Spleen (tissue), 11 donors: ENCODE results near the gene ARL11. TPM values are rescaled to one million over a fixed set of nuclear protein-coding genes. Genes with fewer than 3 reads are reported as not detected.
"Not testable (repeated sequence)": the region's sequence is repeated elsewhere in the genome, so short reads cannot be mapped to it uniquely, and the experiment has no call there.

Source experiments
- DNase-seq: peaks from one replicate; pipeline ENCODE4 v3.0.0-alpha.2; 2020
- H3K27ac ChIP-seq, 8 donors: fragments of 200-600 bp; sonication (generic) in 7 of 8; 1 replicate in 4 of 8; 2 replicates in 4 of 8; pipeline versions ENCODE4 v1.5.0 to v1.8.0; 2016 to 2021; ENCODE audit warnings: inconsistent platforms in 4 of 8, mild to moderate bottlenecking in 4 of 8, moderate library complexity in 1 of 8
- H3K27me3 ChIP-seq, 7 donors: fragments of 200-600 bp; sonication (generic) in 6 of 7; replicated peaks in 1 of 7; 1 replicate in 4 of 7; 2 replicates in 3 of 7; pipeline versions ENCODE4 v1.5.0 to v1.8.0; 2016 to 2021; ENCODE audit warnings: inconsistent platforms in 3 of 7, mild to moderate bottlenecking in 1 of 7
- H3K36me3 ChIP-seq, 6 donors: fragments of 200-600 bp; sonication (generic) in 5 of 6; 1 replicate in 4 of 6; 2 replicates in 2 of 6; pipeline versions ENCODE4 v1.5.0 to v1.8.0; 2016 to 2021; ENCODE audit warnings: inconsistent platforms in 2 of 6
- H3K4me1 ChIP-seq, 6 donors: fragments of 200-600 bp; sonication (generic) in 5 of 6; 1 replicate in 3 of 6; 2 replicates in 3 of 6; pipeline versions ENCODE4 v1.5.0 to v1.8.0; 2016 to 2021; ENCODE audit warnings: inconsistent platforms in 3 of 6
- H3K4me3 ChIP-seq, 8 donors: fragments of 200-600 bp; sonication (generic) in 7 of 8; 1 replicate in 4 of 8; 2 replicates in 4 of 8; pipeline versions ENCODE4 v1.5.0 to v1.8.0; 2016 to 2021; ENCODE audit warnings: inconsistent platforms in 4 of 8, mild to moderate bottlenecking in 4 of 8, moderate library complexity in 2 of 8
- H3K9me3 ChIP-seq, 8 donors: fragments of 200-600 bp; sonication (generic) in 7 of 8; 1 replicate in 4 of 8; 2 replicates in 4 of 8; pipeline versions ENCODE4 v1.5.0 to v1.8.0; 2016 to 2021; ENCODE audit warnings: inconsistent platforms in 4 of 8
- POLR2A ChIP-seq, 3 donors: fragments of 450-650 bp; IDR thresholded peaks; one replicate each; pipeline ENCODE4 v1.5.1; 2017; ENCODE audit warnings: antibody characterized with exemption in 3 of 3, mild to moderate bottlenecking in 1 of 3
- POLR2AphosphoS5 ChIP-seq, 3 donors: sonication (generic); formaldehyde crosslinking; IDR thresholded peaks; one replicate each; pipeline ENCODE4 v1.5.1; 2017; ENCODE audit warnings: antibody characterized with exemption in 3 of 3
- WGBS, 5 donors: extraction: QIAGEN DNeasy Blood & Tissue Kit in 3 of 5; methylation state at CpG; one replicate each; pipeline versions ENCODE4 v1.1.5 to v1.1.7; 2013 to 2018; 5-methylcytosine and 5-hydroxymethylcytosine counted together
- intact Hi-C: fragments of 100-400 bp; cut with DNase I; formaldehyde crosslinking; loops from one replicate; pipeline ENCODE4 v1.15.0; 2023; ENCODE audit warnings: low total_unique reads
- polyA plus RNA-seq, 3 donors: library from polyadenylated mRNA; stranded (reverse); fragments of 200-250 nt; gene quantifications; one replicate each; pipeline ENCODE4 v1.2.1, GENCODE V29; 2013
- total RNA-seq, 7 donors: library from RNA; depleted of rRNA in 3 of 7; stranded (reverse); fragments of >200 nt in 3 of 7; fragmentation: NEBNext Ultra II Directional in 4 of 7; extraction: Animal tissue kit (Norgen Biotek cat#: 25700) in 4 of 7; gene quantifications; one replicate each; pipeline versions ENCODE4 v1.1.0 to v1.2.1, GENCODE V29; 2016 to 2021
- TF ChIP-seq, protein P1 (sequence below), 11 experiments: fragments of 200-600 bp in 7 of 11; fragments of 450-650 bp in 4 of 11; sonication (generic) in 4 of 11; IDR thresholded peaks in 8 of 11; conservative IDR thresholded peaks in 3 of 11; 1 replicate in 7 of 11; 2 replicates in 4 of 11; pipeline versions ENCODE4 v1.4.0 to v1.8.0; 2016 to 2021; ENCODE audit warnings: antibody characterized with exemption in 11 of 11, inconsistent platforms in 4 of 11, mild to moderate bottlenecking in 1 of 11
- donor health status: healthy with polysubstance abuse.
- donor health status: DM: no; HTN: no; CAD: no; lungs with moderate emphysema.
- donor health status: DM: no; HTN: no; CAD: no.
- donor health status: Bipolar disorder and iron deficiency.
- donor health status: healthy.
- donor health status: DM: no; HTN: no; CAD: no.
- donor health status: DM: yes; HTN: yes; CAD: no.

Gene ARL11
- total and polyA plus RNA-seq, 10 donors: 4.7 to 15.7 (median 11.6) TPM

DNA sequence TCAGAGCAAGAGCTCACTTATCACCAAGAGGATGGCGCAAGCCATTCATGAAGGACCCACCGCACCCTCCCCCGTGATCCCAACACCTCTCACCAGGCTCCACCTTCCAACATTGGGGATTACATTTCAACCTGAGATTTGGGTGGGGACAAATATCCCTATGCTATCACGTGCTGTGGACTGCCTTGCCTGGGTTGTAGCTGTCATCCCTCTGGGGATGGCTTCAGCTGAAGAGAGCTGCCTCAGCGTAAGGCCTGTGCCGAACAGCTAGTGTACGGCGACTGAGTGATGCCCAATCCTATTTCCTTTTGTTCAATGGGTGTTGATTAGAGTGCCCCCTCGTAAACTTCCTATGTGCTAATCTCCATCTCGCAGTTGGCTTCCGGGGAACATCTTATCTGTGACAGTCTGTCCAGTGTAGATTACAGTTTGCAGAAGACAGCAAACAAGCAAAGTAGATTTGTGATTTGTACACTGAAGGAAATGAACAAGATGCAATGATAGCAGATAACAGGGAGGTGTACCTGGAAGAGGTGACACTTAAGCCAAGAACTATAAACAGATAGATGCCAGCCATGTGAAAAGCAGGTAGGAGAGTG, 31.2 kb upstream of the ARL11 start:
- H3K27me3 ChIP-seq: no peaks in the 10 kb centered on the region
- H3K9me3 ChIP-seq: no peaks in the 10 kb centered on the region
- no peaks in the 10 kb centered on the region for H3K4me1 ChIP-seq
- no peak overlapping the region for H3K27ac ChIP-seq
- TF ChIP-seq POLR2A (IDR thresholded peaks at IDR 0.05) (no peak), POLR2AphosphoS5 (IDR thresholded peaks at IDR 0.05) (no peak)
- TF ChIP-seq, protein P1, sequence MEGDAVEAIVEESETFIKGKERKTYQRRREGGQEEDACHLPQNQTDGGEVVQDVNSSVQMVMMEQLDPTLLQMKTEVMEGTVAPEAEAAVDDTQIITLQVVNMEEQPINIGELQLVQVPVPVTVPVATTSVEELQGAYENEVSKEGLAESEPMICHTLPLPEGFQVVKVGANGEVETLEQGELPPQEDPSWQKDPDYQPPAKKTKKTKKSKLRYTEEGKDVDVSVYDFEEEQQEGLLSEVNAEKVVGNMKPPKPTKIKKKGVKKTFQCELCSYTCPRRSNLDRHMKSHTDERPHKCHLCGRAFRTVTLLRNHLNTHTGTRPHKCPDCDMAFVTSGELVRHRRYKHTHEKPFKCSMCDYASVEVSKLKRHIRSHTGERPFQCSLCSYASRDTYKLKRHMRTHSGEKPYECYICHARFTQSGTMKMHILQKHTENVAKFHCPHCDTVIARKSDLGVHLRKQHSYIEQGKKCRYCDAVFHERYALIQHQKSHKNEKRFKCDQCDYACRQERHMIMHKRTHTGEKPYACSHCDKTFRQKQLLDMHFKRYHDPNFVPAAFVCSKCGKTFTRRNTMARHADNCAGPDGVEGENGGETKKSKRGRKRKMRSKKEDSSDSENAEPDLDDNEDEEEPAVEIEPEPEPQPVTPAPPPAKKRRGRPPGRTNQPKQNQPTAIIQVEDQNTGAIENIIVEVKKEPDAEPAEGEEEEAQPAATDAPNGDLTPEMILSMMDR (IDR thresholded peaks at IDR 0.05 in 8 of 11, conservative IDR thresholded peaks at IDR 0.05 in 3 of 11): no peak
- no peak overlapping the region for H3K4me3 ChIP-seq
- no peak for DNase-seq
- intact Hi-C loops: no loop called here
- H3K36me3 ChIP-seq: no peaks in the 10 kb centered on the region
- 81 to 90% (median 88%) methylated on average over 11 of the region's 11 CpGs for WGBS, 5 donors

DNA sequence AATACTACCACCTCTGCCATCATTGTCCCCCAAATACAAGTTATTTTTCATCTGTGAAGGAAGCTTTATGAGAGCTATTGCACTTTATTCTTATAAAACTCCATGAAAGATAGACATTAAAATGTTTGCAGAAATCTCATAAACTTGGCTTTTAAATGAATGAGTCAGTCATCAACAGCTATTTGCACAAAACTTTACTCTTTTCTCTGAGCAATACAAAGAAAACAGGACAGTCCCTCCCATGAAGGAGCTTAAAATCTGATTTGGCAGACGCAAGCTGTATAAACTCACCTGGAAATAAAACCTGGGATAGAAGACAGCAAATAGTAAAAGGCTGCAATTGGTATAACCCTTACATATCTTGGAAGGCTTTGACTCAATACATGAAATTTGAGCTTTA, 26.3 kb upstream of the ARL11 start:
- H3K27ac ChIP-seq: no peak overlapping the region
- WGBS, 5 donors: 90 to 100% (median 95%) methylated on average over 1 of the region's 1 CpG

DNA sequence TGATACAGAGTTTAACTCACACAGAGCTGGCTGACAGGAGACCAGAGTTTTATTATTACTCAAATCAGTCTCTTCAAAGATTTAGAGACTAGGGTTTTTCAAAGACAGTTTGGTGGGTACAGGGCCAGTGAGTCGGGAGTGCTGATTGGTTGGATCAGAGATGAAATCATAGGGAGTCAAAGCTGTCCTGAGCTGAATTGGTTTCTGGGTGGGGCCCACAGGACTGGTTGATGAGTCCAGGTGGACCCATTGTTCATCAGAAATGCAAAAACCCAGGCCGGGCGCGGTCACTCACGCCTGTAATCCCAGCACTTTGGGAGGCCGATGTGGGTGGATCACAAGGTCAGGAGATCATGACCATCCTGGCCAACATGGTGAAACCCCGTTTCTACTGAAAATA, 25.7 kb upstream of the ARL11 start:
- DNase-seq, H3K4me3 ChIP-seq, H3K27me3 ChIP-seq, intact Hi-C loops, H3K27ac ChIP-seq, H3K9me3 ChIP-seq, H3K36me3 ChIP-seq: not testable (repeated sequence)
- peaks cover 0 to 12% (median 8%) of the 10 kb centered on the region in 6 donors for H3K4me1 ChIP-seq
- WGBS, 5 donors: 80 to 92% (median 90%) methylated on average over 7 of the region's 7 CpGs

More for the DNA sequence above, 26.3 kb upstream of the ARL11 start:
- TF ChIP-seq, protein P1 (IDR thresholded peaks at IDR 0.05 in 8 of 11, conservative IDR thresholded peaks at IDR 0.05 in 3 of 11): no peak
- TF ChIP-seq POLR2A (IDR thresholded peaks at IDR 0.05) (no peak), POLR2AphosphoS5 (IDR thresholded peaks at IDR 0.05) (no peak)
- Histone ChIP-seq H3K27me3 (no peaks in the 10 kb centered on the region), H3K4me3 (no peak overlapping the region), H3K9me3 (no peaks in the 10 kb centered on the region), H3K36me3 (no peaks in the 10 kb centered on the region), H3K4me1 (peaks cover 0 to 6% (median 3%) of the 10 kb centered on the region in 6 donors)
- intact Hi-C loops: no loop called here
- DNase-seq: no peak

DNA sequence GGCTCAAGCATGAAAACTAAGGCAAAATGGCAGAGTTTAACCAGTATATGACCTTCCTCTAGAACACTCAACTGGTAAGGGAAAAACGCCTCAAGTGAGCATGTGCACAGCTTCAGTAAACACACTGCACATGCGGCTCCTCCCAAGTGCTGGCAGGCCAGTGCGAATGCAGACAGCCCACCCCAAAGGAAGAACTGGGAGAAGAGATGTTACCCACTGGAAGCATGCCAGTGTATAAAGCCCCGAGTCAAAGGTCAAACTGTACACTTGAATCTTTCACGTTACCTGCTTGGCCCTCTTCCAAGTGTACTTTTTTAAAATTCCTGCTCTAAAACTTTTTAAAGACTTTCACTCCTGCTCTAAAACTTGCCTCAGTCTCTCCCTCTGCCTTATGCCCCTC, 23.7 kb upstream of the ARL11 start:
- DNase-seq: no peak
- intact Hi-C loops: no loop called here
- H3K27me3 ChIP-seq: no peaks in the 10 kb centered on the region
- TF ChIP-seq POLR2A (IDR thresholded peaks at IDR 0.05): no peak
- TF ChIP-seq, protein P1 (IDR thresholded peaks at IDR 0.05 in 8 of 11, conservative IDR thresholded peaks at IDR 0.05 in 3 of 11): no peak
- TF ChIP-seq POLR2AphosphoS5 (IDR thresholded peaks at IDR 0.05): no peak
- H3K27ac ChIP-seq: no peak overlapping the region
- WGBS, 5 donors: 65 to 76% (median 70%) methylated on average over 5 of the region's 5 CpGs
- no peak overlapping the region for H3K4me3 ChIP-seq
- H3K4me1 ChIP-seq: peaks cover 0 to 27% (median 16%) of the 10 kb centered on the region in 6 donors
- no peaks in the 10 kb centered on the region for H3K9me3 ChIP-seq
- H3K36me3 ChIP-seq: no peaks in the 10 kb centered on the region
